Gastroesophageal sphincter (tissue), 3 donors: Measurements from ENCODE around the gene TPT1.

Experiments
- EP300 ChIP-seq: sonication (generic); formaldehyde crosslinking; IDR thresholded peaks from one replicate; pipeline ENCODE4 v1.6.1; 2017; ENCODE audit warnings: antibody characterized with exemption, mild to moderate bottlenecking
- POLR2A ChIP-seq, 2 donors: fragments of 450-650 bp; IDR thresholded peaks; one replicate each; pipeline ENCODE4 v1.6.1; 2017; ENCODE audit warnings: antibody characterized with exemption in 2 of 2, mild to moderate bottlenecking in 2 of 2, moderate library complexity in 1 of 2
- POLR2AphosphoS5 ChIP-seq: sonication (generic); formaldehyde crosslinking; IDR thresholded peaks from one replicate; pipeline ENCODE4 v1.6.1; 2017; ENCODE audit warnings: antibody characterized with exemption
- TF ChIP-seq, protein P1 (sequence below), 4 experiments: fragments of 200-600 bp in 2 of 4; fragments of 450-650 bp in 2 of 4; sonication (generic) in 1 of 4; IDR thresholded peaks; one replicate each; pipeline ENCODE4 v1.5.1; 2017 to 2019; ENCODE audit warnings: antibody characterized with exemption in 4 of 4, mild to moderate bottlenecking in 2 of 4, moderate library complexity in 2 of 4

DNA sequence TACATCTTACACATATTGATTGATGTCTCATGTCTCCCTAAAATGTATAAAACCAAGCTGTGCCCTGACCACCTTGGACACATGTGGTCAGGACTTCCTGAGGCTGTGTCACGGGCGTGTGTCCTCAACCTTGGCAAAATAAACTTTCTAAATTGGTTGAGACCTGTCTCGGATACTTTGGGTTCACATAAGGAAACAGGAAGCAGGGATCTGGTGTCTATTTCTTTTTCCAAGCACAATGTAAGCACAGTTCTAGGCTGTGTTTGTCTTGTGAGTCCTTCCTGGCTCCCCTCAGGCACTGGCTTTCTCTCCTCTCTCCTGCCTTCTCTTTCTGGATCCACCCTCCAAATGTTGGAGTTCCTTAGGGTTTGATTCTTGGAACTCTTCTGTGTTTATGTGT is 27.6 kb upstream of the TPT1 start:
- TF ChIP-seq, protein P1, sequence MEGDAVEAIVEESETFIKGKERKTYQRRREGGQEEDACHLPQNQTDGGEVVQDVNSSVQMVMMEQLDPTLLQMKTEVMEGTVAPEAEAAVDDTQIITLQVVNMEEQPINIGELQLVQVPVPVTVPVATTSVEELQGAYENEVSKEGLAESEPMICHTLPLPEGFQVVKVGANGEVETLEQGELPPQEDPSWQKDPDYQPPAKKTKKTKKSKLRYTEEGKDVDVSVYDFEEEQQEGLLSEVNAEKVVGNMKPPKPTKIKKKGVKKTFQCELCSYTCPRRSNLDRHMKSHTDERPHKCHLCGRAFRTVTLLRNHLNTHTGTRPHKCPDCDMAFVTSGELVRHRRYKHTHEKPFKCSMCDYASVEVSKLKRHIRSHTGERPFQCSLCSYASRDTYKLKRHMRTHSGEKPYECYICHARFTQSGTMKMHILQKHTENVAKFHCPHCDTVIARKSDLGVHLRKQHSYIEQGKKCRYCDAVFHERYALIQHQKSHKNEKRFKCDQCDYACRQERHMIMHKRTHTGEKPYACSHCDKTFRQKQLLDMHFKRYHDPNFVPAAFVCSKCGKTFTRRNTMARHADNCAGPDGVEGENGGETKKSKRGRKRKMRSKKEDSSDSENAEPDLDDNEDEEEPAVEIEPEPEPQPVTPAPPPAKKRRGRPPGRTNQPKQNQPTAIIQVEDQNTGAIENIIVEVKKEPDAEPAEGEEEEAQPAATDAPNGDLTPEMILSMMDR (IDR thresholded peaks at IDR 0.05), result no peak
- TF ChIP-seq POLR2AphosphoS5 (no peak), POLR2A (IDR thresholded peaks at IDR 0.05) (no peak), EP300 (no peak)
